ENCODE results near the gene ZNF746. TPM values are rescaled to one million over a fixed set of nuclear protein-coding genes. Genes with fewer than 3 reads are reported as not detected.

ZNF746 gene
- total RNA-seq, 1 experiment from 2014 or later: 18.5 TPM

DNA sequence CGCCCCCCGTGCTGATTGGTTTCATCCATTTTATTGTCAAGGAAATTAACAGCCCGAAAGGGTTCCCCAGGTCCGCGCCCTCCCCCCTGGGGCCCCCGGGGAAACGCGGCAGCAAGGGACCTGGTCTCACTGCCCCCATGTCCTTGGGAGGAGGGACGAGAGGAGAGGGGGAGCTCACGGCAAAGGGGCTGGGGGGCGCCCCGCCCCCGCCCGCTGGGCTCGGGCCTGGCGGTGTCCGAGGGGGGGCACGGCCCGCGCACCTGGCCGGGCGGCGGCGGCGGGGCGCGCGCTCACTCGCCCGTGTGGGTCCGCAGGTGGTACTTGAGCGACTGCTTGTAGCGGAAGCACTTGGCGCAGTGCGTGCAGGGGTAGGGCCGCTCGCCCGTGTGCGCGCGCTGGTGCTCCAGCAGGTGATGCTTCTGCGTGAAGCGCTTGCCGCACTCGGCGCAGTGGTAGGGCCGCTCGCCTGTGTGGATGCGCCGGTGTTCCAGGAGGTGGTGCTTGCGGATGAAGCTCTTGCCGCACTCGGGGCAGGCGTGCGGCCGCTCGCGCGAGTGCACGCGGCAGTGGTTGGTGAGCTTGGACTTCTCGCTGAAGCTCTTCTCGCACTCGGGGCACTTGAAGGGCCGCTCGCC is 66.0 kb downstream of the ZNF746 start:
- BruUV-seq (replicated peaks): no TSS peak
- CTCF ChIA-PET: no interaction called here
- H3K27ac Mint-ChIP-seq (ENCODE audit: unreplicated experiment): no peak overlapping the region

DNA sequence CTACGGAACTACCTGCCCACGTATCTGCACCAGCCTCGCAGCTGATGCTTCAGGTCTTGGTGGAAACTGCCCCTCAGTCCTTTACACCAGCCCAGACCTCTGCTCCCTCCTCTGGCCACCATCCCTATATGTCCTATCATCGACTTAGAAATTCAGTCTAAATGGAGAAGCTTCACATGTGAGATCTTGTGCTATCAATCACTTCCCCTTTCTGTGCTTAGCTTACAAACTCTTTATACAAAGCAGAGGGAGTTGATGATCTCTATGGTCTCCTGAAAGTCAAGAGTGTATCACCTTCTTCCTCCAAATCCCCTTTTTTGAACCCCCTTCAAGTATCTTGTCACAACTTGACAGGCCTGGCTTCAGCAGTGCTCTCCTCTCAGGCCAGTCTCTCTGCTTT is 67.4 kb downstream of the ZNF746 start:
- Mint-ChIP-seq H3K27ac (ENCODE audit: unreplicated experiment) (no peak overlapping the region), H3K36me3 (ENCODE audit: insufficient read depth, unreplicated experiment) (no peaks in the 10 kb centered on the region), H3K4me3 (ENCODE audit: low read depth, unreplicated experiment) (no peak overlapping the region), H3K4me1 (ENCODE audit: low read depth, unreplicated experiment) (no peaks in the 10 kb centered on the region), H3K27me3 (ENCODE audit: unreplicated experiment) (no peaks in the 10 kb centered on the region), H3K9me3 (ENCODE audit: low read depth, unreplicated experiment) (no peaks in the 10 kb centered on the region)
- no TSS peak for BruUV-seq (replicated peaks)
- CTCF ChIA-PET: no interaction called here
- DNase-seq: no peak
- intact Hi-C loops (cut with micrococcal nuclease; ENCODE audit: unreplicated experiment): no loop called here
- TF ChIP-seq, protein P1, sequence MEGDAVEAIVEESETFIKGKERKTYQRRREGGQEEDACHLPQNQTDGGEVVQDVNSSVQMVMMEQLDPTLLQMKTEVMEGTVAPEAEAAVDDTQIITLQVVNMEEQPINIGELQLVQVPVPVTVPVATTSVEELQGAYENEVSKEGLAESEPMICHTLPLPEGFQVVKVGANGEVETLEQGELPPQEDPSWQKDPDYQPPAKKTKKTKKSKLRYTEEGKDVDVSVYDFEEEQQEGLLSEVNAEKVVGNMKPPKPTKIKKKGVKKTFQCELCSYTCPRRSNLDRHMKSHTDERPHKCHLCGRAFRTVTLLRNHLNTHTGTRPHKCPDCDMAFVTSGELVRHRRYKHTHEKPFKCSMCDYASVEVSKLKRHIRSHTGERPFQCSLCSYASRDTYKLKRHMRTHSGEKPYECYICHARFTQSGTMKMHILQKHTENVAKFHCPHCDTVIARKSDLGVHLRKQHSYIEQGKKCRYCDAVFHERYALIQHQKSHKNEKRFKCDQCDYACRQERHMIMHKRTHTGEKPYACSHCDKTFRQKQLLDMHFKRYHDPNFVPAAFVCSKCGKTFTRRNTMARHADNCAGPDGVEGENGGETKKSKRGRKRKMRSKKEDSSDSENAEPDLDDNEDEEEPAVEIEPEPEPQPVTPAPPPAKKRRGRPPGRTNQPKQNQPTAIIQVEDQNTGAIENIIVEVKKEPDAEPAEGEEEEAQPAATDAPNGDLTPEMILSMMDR (IDR thresholded peaks at IDR 0.05; ENCODE audit: unreplicated experiment): no peak

More for the DNA sequence above, 66.0 kb downstream of the ZNF746 start:
- intact Hi-C loops (cut with micrococcal nuclease; ENCODE audit: unreplicated experiment): no loop called here
- Mint-ChIP-seq H3K36me3 (ENCODE audit: insufficient read depth, unreplicated experiment) (peaks cover 6% of the 10 kb centered on the region), H3K4me3 (ENCODE audit: low read depth, unreplicated experiment) (no peak overlapping the region), H3K9me3 (ENCODE audit: low read depth, unreplicated experiment) (no peaks in the 10 kb centered on the region), H3K27me3 (ENCODE audit: unreplicated experiment) (no peaks in the 10 kb centered on the region), H3K4me1 (ENCODE audit: low read depth, unreplicated experiment) (no peaks in the 10 kb centered on the region)
- DNase-seq: no peak
- TF ChIP-seq, protein P1 (IDR thresholded peaks at IDR 0.05; ENCODE audit: unreplicated experiment): no peak

DNA sequence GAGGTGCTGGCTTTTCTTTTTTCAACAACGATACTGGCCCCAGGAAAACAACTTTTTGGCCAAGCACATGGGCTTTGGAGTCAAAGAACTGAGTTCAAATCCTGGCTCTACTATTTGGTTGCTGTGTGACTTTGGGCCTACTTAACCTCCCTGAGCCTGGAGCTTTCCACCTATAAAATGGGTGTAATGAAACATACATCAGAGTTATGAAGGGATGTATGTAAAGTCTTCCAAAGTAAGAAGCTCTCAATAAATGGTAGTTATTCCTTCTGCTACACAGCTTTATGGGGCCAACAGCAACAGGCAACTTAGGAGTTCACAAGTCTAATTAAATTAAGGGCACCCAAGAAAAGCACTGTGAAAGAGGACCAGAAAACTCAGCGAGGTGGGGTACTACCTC is 69.7 kb downstream of the ZNF746 start:
- CTCF ChIA-PET: no interaction called here
- Mint-ChIP-seq H3K4me3 (ENCODE audit: low read depth, unreplicated experiment) (no peak overlapping the region), H3K27ac (ENCODE audit: unreplicated experiment) (no peak overlapping the region), H3K4me1 (ENCODE audit: low read depth, unreplicated experiment) (no peaks in the 10 kb centered on the region), H3K36me3 (ENCODE audit: insufficient read depth, unreplicated experiment) (no peaks in the 10 kb centered on the region), H3K9me3 (ENCODE audit: low read depth, unreplicated experiment) (no peaks in the 10 kb centered on the region), H3K27me3 (ENCODE audit: unreplicated experiment) (no peaks in the 10 kb centered on the region)
- intact Hi-C loops (cut with micrococcal nuclease; ENCODE audit: unreplicated experiment): loop anchor here (10.0 kb wide), 1 partner anchor 197 kb away; no protein-coding TSS in a partner anchor
- DNase-seq: no peak
- TF ChIP-seq, protein P1 (IDR thresholded peaks at IDR 0.05; ENCODE audit: unreplicated experiment): no peak
- BruUV-seq (replicated peaks): no TSS peak

DNA sequence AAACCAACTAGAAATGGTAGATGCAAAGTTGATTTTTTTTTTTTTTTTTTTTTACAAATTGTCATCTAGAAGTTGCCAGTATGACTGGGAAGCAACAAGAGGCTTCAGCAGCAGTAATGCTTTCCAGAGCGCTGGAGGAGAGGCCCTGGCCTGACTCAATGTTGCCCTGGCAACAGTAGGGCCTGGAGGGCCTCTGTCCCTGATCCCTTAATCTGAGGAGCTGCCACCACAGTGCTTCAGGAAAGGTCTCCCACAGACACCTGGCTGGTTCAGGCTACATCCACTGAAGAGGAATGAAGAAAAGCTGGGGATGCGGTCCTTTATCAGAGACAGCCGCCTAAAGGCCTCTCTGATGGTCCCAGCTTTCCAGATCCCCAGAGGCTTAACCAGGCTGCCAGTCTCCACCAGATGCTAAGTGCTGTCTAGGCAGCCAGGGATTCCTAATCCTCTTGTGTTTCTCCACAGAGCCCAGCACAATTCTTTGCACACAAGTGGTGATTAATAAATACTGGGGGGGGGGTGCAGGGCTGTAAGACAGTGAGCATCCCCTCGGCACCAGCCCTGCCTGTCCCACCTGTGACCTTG is 70.4 kb downstream of the ZNF746 start:
- BruUV-seq (replicated peaks): no TSS peak
- intact Hi-C loops (cut with micrococcal nuclease; ENCODE audit: unreplicated experiment): loop anchor here (10.0 kb wide), 1 partner anchor 198 kb away; no protein-coding TSS in a partner anchor
- H3K27ac Mint-ChIP-seq (ENCODE audit: unreplicated experiment): no peak overlapping the region
- TF ChIP-seq, protein P1 (IDR thresholded peaks at IDR 0.05; ENCODE audit: unreplicated experiment): no peak
- CTCF ChIA-PET: interaction anchor here (0.6 kb wide), 1 partner anchor 470 kb away, joined by 6 read pairs; no protein-coding TSS in a partner anchor
- DNase-seq: no peak
- no peaks in the 10 kb centered on the region for H3K4me1 Mint-ChIP-seq (ENCODE audit: low read depth, unreplicated experiment)
- no peaks in the 10 kb centered on the region for H3K9me3 Mint-ChIP-seq (ENCODE audit: low read depth, unreplicated experiment)
- H3K36me3 Mint-ChIP-seq (ENCODE audit: insufficient read depth, unreplicated experiment): peaks cover under 1% of the 10 kb centered on the region
- H3K27me3 Mint-ChIP-seq (ENCODE audit: unreplicated experiment): no peaks in the 10 kb centered on the region
- no peak overlapping the region for H3K4me3 Mint-ChIP-seq (ENCODE audit: low read depth, unreplicated experiment)

All from Calu3 (cell line).